Measurements from ENCODE around the gene GRM4.

- TF ChIP-seq CTCF (IDR thresholded peaks at IDR 0.05; ENCODE audit: low read length) (no peak), EZH2 (optimal IDR thresholded peaks at IDR 0.05; ENCODE audit: low read depth, low read length) (no peak), EZH2phosphoT487 (IDR thresholded peaks at IDR 0.05; ENCODE audit: low read length) (no peak)
Measured at GRCh38 chr6:34100788-34101187, 45.1 kb downstream of the GRM4 start.
